AG08396 (cell line): ENCODE results near the gene VWF.

Source experiments
- DNase-seq: peaks from one replicate; pipeline ENCODE4 v3.0.0; 2012; ENCODE audit warnings: low spot score, mixed read lengths

VWF gene

DNA sequence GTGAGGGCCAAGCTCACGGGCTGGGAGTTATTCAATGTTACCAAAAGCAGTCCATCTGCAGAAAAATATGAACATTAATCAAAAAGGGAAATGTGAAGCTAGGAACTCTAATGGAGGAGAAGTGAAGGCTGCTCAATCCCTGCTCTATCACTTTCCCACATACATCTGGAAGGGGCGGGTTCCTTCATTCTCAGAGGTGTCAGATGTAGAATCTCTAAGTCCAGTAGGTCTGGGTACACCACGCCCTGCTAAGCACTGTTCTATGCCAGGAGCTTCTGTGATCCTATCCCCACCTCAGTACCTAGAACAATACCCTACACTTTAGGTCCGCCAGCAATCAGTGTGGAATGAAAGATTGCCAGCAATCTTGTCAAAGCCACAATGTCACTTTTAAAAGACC, 142.4 kb downstream of the VWF start:
- DNase-seq, result no peak

DNA sequence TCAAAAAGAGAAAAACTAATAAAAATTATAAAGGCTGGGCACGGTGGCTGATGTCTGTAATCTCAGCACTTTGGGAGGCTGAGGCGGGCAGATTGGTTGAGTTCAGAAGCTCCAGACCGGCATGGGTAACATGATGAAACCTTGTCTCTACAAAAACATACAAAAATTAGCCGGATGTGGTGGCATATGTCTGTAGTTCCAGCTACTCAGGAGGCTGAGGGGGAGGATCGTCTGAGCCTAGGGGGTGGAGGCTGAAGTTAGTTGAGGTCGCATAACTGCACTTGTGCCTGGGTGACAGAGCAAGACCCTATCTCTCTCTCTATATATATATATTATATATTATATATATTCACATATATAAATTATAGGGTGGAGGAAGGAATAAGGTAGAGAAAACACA, 146.9 kb downstream of the VWF start:
- DNase-seq, result no peak

DNA sequence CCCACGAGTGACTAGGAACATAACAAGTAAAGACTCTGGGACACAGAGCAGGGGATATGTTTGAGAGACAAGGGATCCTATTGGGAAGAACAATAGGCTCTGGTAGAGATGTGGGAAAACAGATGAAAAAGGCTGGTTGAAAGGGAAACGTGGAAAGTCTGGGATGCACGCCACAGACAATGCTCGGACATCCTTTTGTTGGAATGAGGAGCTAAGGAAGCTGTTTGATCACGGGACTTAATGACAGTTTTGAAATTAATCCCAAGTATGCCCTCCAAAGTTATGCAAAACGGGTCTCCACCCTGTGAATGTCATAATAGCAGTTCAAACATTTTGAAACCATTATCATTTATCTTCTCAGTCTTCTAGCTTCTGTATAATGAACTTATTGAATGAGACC, 147.8 kb downstream of the VWF start:
- no peak for DNase-seq

DNA sequence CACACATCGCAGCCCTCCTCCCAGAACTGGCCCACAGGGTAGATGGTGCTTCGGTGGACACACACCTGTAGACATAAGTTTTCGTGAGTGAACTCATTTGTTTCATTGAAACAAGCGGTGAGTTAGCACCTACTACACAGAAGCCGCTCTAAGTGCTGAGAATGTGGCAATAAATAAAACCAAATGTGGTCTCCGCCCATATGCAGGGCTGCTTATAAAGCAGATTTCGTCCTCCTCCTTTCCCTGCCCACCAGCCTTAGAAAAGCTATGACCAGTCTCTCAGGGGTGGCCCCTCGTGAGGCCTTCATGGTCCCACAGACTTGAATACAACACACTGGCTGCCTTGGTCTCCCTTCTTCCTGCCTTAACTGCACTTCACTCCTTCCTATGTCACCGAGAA, 148.3 kb downstream of the VWF start:
- DNase-seq, result no peak

DNA sequence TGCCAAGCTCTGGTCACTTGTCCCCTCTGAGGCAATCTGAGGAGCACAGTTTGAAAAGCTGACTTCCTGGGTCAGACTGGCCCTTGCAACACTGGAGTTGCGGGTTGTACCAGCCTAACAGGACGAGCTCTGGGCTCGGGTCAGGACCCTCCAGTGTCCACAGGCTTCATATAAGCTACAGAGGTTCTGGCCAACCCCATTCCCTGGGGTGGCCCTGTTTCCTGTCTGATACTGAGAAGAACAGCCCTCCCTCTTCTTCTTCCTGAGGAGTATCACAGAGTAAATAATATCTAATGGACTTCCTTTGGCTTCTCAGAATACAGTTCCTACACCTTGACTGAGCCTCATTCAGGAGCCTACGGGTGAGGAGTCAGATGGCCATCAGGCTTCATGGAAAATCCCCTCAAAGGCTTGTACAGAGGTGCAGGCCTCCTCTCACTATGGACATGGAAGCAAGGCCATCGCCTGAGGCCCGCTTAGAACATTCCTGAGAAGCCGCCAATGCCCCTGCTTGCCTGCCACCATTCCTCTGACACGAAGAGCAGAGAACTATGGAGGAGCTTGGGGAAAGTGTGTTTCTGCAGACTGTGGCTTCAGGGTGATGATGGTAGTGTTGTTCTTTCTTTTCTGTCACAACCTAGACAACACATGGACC, 150.9 kb downstream of the VWF start:
- no peak for DNase-seq

DNA sequence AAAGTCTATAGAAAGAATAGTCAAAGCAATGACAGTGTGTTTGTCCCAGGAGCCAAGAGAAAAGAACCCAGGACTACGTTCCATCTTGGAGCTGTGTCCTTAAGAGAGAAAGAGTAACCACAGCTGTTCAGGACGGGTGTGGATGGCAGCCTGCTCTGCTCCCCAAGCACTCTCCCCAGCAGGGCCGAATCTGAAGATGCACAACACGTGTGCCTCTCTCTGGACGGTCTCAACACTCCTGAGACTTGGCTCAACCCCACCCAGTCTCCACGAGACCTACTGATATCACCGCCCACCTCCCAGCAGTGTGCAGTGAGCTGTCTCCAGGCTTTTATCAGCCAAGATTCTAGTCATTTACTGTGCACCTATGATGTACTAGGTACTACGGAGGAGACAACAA, 152.1 kb downstream of the VWF start:
- no peak for DNase-seq

DNA sequence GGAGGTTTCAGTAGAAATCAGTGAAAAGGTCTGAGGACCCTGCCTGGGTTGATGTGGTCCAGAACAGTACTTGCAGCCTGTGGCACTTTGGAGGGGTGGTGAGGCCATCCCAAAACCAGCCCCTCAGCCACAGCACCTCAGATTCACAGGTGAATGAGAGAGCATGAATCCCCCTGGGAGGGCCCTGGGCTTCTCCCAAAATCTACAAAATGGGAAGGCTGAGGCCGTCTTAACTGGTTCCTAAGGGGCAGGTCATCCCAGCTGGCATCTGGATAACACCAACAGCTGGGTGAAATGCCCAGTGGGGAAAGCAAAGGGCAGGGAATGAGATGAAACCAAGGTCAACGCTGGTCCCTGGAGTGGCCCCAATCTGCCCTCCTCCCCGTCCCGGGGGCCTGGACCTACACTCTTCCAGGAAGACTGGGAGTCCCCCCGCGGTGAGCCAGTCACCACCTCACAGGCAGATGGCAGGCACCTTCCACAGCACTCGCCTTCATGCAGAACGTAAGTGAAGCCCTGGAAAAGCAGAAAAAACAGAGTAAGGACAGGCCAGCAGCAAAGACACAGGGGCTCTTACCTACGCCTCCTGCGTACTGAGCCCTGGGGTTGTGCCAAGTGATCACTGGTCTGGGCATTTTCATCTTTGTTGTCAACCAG, 153.1 kb downstream of the VWF start:
- no peak for DNase-seq

DNA sequence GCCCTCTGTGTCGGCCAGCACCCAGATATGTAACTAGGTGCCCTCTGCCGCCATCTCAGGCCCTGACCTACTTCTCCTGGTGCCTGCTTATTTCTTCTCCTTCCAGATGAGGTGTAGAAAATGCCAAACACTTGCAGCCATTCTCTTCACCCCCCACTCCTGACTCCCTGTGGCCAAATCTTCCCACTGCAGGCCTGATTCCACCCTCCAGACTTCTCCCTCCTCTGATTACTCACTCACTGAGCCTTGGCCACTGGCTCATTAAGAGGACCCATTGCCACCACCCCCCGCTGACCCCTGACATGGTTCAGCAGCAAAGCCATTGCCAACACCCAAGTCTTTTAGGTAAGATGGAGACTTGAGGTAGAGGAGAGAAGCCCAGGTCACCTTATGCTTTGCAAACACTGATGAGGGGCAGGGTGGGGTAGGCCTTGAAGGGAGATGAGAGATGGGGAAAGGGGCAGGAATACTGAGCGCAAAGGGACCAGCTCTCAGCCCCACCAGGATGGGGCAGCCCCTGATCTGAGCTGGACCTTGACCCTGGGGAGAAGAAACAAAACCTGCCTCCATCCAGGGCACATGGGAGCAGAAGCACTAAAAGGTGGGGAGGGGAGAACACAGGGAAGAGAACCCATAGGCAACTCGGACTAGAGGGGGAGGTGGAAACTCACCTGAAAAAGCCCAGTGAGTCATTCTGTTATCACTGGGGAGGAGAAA, 154.3 kb downstream of the VWF start:
- no peak for DNase-seq

DNA sequence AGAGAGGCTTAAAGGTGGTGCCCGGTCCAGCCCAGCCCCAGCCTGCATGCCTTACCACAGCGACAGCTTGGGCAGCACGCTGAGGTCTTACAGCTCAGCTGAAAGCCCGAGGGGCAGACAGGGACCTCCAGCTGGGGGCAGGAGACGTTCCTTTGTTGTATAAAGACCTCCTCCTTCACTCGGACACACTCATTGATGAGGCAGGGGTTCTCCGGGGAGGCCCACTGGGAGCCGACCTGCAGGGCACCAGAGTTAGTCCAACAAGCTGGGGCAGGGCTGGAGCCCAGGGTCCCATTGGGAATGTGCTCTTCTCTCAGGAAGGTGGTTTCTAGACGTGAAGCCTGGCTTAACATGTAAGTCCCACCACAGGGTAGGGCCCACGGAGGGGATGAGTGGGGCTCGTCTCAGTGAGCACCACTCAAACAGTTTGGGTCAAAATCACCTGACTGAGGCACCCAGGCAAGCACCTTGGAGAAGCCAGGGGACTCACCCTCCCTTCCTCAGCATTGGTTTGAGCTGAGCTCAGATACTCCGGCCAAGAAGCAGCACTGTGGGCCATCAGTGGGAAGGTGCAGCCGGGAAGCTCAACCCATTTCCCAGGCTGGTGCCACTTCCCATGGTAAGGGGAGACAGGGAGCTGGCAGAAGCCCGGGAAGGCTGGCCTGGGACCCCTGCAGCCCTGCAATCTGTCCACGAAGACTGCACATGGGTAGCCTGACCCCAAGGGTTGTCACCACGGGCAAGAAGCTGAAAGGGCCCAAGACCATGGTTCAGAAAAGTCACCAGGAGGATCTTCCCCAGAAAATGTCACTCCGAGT, 155.1 kb downstream of the VWF start:
- no peak for DNase-seq

DNA sequence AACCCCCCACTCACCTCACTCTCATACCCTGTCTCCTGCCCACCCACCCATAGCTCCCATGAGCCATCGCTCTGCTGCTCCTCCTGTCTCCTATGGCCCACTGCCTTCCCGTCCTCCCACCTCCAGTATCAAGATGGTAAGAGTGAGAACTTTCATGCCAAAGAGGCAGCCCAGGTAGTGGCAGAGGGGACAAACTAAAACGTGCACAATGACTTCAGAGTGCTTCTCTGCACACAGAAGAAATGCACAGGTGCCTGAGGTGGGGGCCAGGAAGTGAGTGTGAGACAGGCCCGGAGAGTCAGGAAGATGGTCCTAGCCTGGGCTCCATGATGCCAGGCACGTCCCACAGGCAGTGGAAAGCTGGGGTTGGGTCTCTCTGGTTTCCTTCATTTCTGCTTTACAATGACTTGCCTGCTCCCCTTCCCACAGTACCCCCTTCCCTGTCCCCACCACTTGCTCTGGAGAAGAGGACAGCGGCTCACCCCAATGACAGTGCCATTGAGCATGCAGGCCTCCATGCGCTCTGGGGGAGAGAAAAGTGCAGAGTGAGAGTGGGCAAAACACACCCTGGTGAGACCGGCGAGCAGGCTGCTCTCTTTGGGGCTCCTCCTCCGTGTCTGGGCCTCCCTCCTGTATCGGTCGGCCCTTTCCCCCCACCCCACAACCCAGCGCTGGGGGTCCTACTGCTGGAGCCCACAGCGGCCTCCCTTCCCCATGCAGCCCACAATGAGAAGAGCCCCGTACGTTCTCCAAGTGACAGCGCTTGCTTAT, 156.6 kb downstream of the VWF start:
- DNase-seq, result no peak

DNA sequence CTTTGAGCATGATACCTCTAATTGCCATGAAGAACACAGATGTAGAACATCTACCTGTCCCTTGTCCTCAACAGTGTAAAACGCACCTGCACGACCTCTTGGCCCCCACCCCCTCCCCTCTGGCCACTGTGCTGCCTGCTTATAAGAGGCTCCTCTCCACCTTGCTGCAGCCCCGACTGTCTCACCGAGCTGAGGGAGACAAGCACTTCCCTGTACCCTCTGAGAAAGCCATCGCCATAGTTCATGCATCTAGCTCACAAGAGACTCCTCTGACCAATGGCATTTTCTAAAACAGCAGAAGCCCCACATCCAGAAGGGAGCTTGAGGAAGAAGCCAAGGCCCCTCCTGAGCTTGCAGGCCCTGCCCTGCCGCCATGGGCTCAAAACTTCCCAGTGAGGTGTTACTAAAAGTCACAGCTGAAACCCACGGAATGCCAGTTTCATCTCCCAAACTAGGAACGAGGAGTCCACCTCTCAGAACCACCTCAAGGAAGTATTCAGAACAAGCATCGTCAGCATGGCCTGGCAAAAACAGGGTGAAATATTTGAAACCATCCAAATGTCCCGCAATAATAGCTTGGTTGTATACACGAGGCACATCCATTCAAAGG, 157.9 kb downstream of the VWF start:
- no peak for DNase-seq

DNA sequence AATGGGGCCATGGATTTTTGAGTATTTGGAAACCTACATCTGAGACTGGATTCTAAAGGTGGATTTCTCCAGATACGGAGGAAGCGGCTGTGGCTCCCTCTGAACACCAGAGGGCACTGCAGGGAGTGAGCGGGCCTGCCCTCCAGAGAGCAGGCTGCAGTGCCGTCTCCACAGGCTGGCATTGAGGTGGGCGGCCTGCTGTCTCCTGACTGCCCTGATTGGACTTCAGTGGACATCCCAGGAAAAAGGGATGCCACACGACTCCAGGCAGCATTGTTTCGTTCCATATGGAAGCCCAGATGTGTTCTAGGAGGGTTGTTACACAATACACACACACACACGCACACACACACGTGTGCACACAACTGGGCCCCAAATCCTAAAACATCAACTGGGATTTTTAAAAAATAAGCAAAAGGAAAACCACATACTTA, 158.5 kb downstream of the VWF start:
- peak; percentile 79 for DNase-seq

DNA sequence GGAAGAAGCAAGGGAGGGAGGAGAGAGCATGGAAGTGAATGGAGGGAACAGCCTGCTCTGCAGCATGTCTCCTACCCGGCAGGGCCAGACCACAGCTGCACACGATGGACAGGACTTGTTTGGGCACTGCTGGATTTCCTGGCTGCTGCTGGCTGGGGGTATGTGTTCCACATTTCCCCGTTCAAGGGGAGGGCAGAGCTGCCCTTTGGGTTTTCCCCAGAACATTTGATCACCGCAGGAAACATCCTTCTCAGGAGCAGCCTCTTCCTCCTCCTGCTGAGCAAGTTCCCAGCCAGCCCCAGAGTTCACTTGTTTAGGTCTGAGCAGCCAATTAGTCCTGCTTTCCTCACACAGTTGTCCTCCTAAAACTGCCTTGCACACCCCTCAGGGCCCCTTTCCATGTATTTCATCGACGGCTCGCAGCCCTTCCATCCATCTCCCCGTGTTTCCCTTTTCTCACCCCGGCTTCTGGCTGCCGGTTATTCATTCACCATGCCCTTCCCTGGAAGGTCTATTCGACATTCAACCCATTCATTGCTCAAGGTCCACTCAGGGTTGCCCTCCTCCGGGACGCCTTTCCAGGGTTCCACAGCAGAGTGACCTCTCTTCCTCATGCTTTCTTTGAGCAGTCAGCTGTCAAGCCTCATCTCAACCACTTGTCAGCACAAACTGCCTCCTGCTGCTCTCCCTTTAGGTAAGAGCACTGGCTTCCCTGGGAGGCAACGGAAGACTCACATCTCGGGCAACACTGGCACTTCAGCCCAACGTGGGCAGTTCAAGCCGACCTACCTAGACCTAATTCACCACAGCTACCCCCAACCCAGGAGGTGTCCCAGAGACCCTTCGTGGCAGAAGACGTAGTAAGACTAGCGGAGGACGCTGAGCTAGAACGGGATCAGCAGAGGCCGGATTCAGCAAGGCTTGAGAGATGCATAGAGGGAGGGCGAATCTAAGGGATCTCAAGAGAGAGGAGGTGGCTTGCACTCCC, 159.3 kb downstream of the VWF start:
- DNase-seq, result no peak

DNA sequence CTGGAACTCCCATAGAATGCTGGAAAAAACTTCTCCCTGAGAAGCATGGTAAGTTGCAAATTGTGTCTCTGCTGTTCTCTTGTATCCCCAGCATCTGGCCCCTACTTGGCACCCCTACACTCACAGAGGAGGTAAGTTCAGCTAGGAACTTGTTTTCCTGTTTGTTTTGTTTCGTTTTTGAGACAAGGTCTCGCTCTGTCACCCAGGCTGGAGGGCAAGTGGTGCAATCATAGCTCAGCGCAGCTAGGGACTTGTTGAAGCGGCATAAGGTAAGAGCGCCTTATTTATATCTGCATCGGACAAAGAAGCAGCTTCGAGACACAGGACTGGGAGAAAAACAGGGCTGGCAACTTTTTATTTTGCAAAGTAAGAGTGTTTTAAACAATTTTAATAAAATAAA, 161.0 kb downstream of the VWF start:
- no peak for DNase-seq

DNA sequence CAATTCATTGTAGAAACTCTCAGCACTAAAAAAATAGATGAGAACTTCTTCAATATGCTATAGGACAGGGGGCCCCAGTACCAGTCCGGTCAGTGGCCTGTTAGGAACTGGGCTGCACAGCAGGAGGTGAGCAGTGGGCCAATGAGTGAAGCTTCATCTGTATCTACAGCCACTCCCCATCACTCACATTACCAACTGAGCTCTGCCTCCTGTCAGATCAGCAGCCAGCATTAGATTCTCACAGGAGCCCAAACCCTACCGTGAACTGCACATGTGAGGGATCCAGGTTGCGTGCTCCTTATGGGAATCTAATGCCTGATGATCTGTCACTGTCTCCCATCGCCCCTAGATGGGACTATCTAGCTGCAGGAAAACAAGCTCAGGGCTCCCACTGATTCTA, 163.7 kb downstream of the VWF start:
- DNase-seq, result no peak

DNA sequence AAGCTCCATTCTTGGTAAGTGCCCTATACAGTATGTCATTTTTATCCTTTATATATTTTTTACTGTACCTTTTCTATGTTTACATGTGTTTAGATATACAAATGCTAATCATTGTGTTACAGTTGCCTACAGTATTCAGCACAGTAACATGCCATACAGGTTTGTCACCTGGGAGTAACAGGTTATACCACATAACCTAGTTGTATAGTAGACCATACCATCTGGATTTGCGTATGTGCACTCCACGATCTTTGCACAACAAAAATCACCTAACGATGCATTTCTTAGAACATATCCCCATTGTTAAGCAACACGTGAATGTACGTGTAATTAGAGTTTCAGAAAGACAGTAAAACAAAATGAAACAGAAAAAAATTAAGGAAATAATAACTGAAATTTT, 167.5 kb downstream of the VWF start:
- DNase-seq, result no peak

DNA sequence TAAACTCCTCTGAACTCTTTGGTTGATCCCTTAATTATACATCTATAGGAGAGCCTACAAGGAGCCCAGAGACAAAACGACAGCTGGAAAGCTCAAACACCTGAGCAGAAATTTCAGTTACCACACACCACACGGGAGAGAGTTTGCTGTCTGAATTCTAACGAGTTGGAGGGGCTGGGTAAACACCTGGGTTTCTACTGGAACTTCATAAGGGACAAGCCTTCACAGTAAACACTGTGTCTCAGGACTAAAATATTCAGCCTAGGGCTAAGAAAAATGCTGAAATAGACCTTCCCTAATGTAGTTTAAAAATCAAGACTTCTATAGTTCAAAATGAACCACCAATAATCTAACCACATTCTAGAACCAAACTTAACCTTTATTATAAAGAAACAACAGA, 169.8 kb downstream of the VWF start:
- no peak for DNase-seq

DNA sequence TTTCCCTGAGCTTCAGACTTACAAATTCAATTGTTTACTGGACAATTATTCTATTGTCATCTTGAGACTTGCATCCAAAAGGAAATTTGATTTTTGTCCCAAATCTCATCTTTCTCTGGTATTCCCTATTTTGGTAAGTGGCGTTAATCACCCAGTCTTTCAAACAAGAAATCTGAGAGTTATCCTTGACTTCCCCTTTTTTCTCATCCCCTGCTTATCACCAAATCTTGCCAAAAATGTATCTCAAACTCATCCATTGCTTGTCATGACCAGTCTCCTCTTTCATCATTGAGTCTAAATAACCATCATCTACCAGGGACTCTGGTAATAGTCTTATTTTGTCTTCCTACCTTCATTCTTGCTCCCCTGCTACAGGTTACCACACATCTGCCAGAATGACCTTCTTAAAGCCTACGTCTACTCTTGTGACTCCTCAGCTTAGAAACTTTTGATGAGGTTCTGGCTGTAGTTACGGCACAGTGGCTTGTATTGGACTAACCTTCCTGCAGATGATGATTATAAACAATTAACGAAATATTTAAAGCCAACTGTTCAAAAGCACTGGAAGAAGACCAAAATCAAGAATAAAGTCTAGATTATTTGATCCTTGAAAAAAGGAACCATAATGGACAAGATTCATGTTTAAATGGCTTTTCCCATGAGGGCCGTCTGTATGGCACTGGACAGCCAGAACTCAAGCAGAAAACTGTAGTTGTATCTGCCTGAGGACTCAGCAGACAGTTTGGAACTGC, 170.5 kb downstream of the VWF start:
- no peak for DNase-seq

DNA sequence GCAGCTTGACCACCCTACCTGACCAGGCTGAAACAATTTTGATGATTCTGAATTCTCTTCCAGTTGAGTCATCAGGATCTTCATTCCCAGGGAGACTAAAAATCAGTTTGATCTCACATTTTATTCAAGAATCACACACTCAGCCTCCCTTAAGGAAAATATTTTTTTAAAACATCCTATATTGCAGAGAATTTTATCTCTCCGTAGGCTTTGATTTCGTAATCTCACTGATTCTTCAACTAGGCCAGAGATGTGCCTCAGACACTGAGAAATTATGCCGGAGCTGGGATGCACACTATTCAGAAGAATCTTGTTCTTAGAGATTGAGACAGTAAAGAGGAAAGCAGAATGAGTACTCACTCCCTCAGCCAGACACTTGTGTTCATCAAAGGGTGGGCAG, 172.4 kb downstream of the VWF start:
- DNase-seq, result no peak
